Ovary (tissue), 3 donors: ENCODE measurements around the gene PTH1R.

Source experiments
- POLR2A ChIP-seq: fragments of 450-650 bp; IDR thresholded peaks from one replicate; pipeline ENCODE4 v1.6.1; 2017; ENCODE audit warnings: antibody characterized with exemption, mild to moderate bottlenecking, moderate library complexity
- TF ChIP-seq, protein P1 (sequence below), 3 donors: fragments of 450-650 bp in 2 of 3; fragments of 200-600 bp in 1 of 3; IDR thresholded peaks; one replicate each; pipeline versions ENCODE4 v1.5.1 to v1.8.0; 2016 to 2022; ENCODE audit warnings: antibody characterized with exemption in 3 of 3, mild to moderate bottlenecking in 1 of 3
- donor health status: DM: no; HTN: no; CAD: no.

DNA sequence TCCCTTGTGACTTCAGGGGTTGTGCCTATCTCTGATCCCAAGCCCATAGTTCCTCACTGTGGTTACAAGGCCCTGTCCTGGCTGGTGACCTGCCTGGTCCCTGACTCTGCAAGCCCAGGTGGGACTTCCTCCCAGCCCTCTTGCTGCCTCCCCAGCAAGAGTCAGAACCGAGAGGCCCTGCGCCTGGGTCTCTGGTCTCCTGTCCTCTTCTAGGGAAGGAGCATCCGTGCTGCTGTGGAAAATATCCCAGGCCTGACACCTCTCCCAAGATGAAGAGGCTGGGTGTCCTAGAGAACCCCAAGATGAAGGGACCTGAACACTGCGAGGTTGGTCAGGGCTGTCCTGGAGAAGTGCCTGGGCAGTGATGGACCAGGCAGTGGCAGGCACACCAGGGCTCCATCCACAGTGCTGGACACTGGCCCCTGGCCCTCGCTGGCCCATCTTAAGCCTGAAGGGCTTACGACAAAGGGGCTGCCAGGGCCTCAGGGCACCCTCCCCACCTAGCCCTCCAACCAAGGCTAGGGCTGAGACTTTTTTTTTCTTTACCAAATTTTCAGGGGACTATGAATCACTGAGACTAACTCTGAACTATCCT lies 32.7 kb downstream of the PTH1R start:
- TF ChIP-seq, protein P1, sequence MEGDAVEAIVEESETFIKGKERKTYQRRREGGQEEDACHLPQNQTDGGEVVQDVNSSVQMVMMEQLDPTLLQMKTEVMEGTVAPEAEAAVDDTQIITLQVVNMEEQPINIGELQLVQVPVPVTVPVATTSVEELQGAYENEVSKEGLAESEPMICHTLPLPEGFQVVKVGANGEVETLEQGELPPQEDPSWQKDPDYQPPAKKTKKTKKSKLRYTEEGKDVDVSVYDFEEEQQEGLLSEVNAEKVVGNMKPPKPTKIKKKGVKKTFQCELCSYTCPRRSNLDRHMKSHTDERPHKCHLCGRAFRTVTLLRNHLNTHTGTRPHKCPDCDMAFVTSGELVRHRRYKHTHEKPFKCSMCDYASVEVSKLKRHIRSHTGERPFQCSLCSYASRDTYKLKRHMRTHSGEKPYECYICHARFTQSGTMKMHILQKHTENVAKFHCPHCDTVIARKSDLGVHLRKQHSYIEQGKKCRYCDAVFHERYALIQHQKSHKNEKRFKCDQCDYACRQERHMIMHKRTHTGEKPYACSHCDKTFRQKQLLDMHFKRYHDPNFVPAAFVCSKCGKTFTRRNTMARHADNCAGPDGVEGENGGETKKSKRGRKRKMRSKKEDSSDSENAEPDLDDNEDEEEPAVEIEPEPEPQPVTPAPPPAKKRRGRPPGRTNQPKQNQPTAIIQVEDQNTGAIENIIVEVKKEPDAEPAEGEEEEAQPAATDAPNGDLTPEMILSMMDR (IDR thresholded peaks at IDR 0.05), result no peak
- no peak for TF ChIP-seq POLR2A
